Measurements from ENCODE around the gene TMEM218. TPM values are rescaled to one million over a fixed set of nuclear protein-coding genes. Genes with fewer than 3 reads are reported as not detected.
A peak's percentile ranks its signal among the peaks of the same experiment; 100 is the strongest.

Gene TMEM218
- total and polyA plus RNA-seq, 2 of the 8 experiments (the other 6 are each of a cell fraction or from before 2014, with no cell fraction given): 17.0 to 33.5 TPM

- H3K79me1 ChIP-seq (ENCODE audit: low read depth, low read length): no peaks in the 10 kb centered on the region
- no peak overlapping the region for H2BK15ac ChIP-seq (ENCODE audit: low read length)
- no peaks in the 10 kb centered on the region for H4K20me1 ChIP-seq (replicated peaks in 1 of 2; ENCODE audit: control insufficient read depth in 1 of 2, insufficient read depth in 2 of 2, low read length in 2 of 2)
- H2BK120ac ChIP-seq (replicated peaks; ENCODE audit: low read depth, low read length): no peak overlapping the region
- H2AK5ac ChIP-seq (ENCODE audit: low read depth, low read length): no peak overlapping the region
- H3K4me1 ChIP-seq (replicated peaks in 1 of 4; ENCODE audit: control insufficient read depth in 3 of 4, insufficient read depth in 4 of 4, low read length in 3 of 4): peaks cover 0 to 2% (median 0%) of the 10 kb centered on the region in 4 experiments; a peak in 2 of 7 replicates
- no peak overlapping the region for H2BK12ac ChIP-seq (ENCODE audit: low read depth, low read length)
- FAIRE-seq (no peak), DNase-seq (ENCODE audit: low read depth in 1 of 2, low spot score in 2 of 2) (peak in 1 of 2 experiments; percentile 50)
- POLR2A ChIA-PET (ENCODE audit: partially characterized antibody): interaction anchor here (1.5 kb wide), 1 partner anchor 109 kb away, joined by 3 read pairs; the partner anchor contains the start of gene CCDC15
- H3K23ac ChIP-seq (ENCODE audit: insufficient read length): no peak overlapping the region
- no peak overlapping the region; the same call in 1 of the 2 replicates for H2BK5ac ChIP-seq (ENCODE audit: low read depth, low read length)
- H2BK20ac ChIP-seq (ENCODE audit: low read length): no peak overlapping the region
- H3K4me3 ChIP-seq (ENCODE audit: extremely low read depth in 1 of 4, insufficient read depth in 2 of 4, low read depth in 3 of 4, low read length in 4 of 4): peak overlapping the region; percentile 60 to 78 (median 75)
- no peak overlapping the region for H4K5ac ChIP-seq (ENCODE audit: insufficient read length, low read depth, low read length)
- H3K4me2 ChIP-seq (ENCODE audit: insufficient read depth in 1 of 2, low read depth in 2 of 2, low read length in 2 of 2): peak overlapping the region; percentile 70 to 91
- H3K27me3 ChIP-seq (replicated peaks in 1 of 4; ENCODE audit: control insufficient read depth in 3 of 4, extremely low read depth in 1 of 4, insufficient read depth in 3 of 4, low read length in 3 of 4): peaks cover 1 to 29% (median 24%) of the 10 kb centered on the region in 4 experiments
- H2AFZ ChIP-seq (ENCODE audit: low read length): peak overlapping the region; percentile 89; the same call in 1 of the 2 replicates
- no peak overlapping the region; the same call in 1 of the 2 replicates for H3K18ac ChIP-seq (ENCODE audit: extremely low read depth, low read length)
- 0 out of 2 replicates have a peak overlapping the region, but pooled peaks have one; percentile 48 for H4K8ac ChIP-seq (ENCODE audit: extremely low read depth, insufficient read depth, low read length)
- peaks cover 11% of the 10 kb centered on the region for H3K23me2 ChIP-seq (ENCODE audit: low read depth, low read length)
- H3K9ac ChIP-seq (replicated peaks in 1 of 4; ENCODE audit: extremely low read depth in 1 of 4, low read depth in 3 of 4, low read length in 3 of 4): no peak overlapping the region; a peak in 1 of 7 replicates
- 65% methylated on average over 12 of the region's 19 CpGs; no CpG with 5 or more reads in 1 of the 2 experiments for WGBS, 2 experiments (ENCODE audit: extremely low coverage in 1 of 2, insufficient coverage in 1 of 2, insufficient read length in 1 of 2, insufficient replicate concordance in 2 of 2, low coverage in 1 of 2, low lambda C conversion rate in 2 of 2, missing lambda C conversion rate in 1 of 2)
- CTCF ChIA-PET (ENCODE audit: partially characterized antibody): interaction anchor here (0.8 to 2.9 kb wide), 9 partner anchors 9 to 224 kb away, joined by 3 to 13 read pairs (median 3); partner anchors contain the start of gene HEPACAM
- no peak overlapping the region for H3K27ac ChIP-seq (ENCODE audit: low read depth, low read length)
- H3K56ac ChIP-seq (replicated peaks; ENCODE audit: insufficient read length, low read depth, low read length): no peak overlapping the region
- peak overlapping the region; percentile 88 for H3K4ac ChIP-seq (replicated peaks; ENCODE audit: insufficient read length, low read depth, low read length)
- TF ChIP-seq RAD21 (IDR thresholded peaks at IDR 0.05 in 1 of 2, conservative IDR thresholded peaks at IDR 0.05 in 1 of 2; ENCODE audit: low read depth in 2 of 2, low read length in 2 of 2): no peak
- TF ChIP-seq TEAD4 (IDR thresholded peaks at IDR 0.05; ENCODE audit: low read depth, low read length): no peak
- TF ChIP-seq SUZ12 (IDR thresholded peaks at IDR 0.05; ENCODE audit: low read length): 0 out of 2 replicates have a peak, but pooled peaks have one; percentile 2
- no peak overlapping the region for H4K91ac ChIP-seq (replicated peaks; ENCODE audit: insufficient read length, low read length)
- H3K9me3 ChIP-seq (ENCODE audit: insufficient read depth in 2 of 2, low read depth in 1 of 2, low read length in 1 of 2): no peaks in the 10 kb centered on the region
- no peaks in the 10 kb centered on the region for H3K79me2 ChIP-seq (ENCODE audit: control insufficient read depth in 1 of 2, insufficient read depth in 2 of 2, low read length in 2 of 2)
- H3K36me3 ChIP-seq (ENCODE audit: control insufficient read depth in 2 of 4, insufficient read depth in 4 of 4, low read length in 3 of 4): no peaks in the 10 kb centered on the region
- H3K14ac ChIP-seq (ENCODE audit: insufficient read length): no peak overlapping the region
These were observed 49.1 kb downstream of the TMEM218 start for GRCh38 chr11:125062218-125062930.
